Keratinocyte (primary cell): ENCODE results near the gene CLDN5. TPM values are rescaled to one million over a fixed set of nuclear protein-coding genes. Genes with fewer than 3 reads are reported as not detected.

ENCODE experiments used
- DNase-seq: peaks from one replicate; pipeline ENCODE4 v3.0.0-alpha.2; 2011; ENCODE audit warnings: low read depth, missing footprints, low spot score
- FAIRE-seq: peaks from 2 replicates; lab custom pipeline; 2011; peaks lifted over from hg19 to GRCh38; lab: Jason Lieb, UNC
- H2AFZ ChIP-seq: 2 replicates; pipeline ENCODE4 v1.6.0; 2012; ENCODE audit warnings: low read length, control low read depth, inconsistent platforms; ENCODE audit not compliant: control insufficient read depth
- H3K27ac ChIP-seq: 2 replicates; pipeline ENCODE4 v1.5.1; 2011; ENCODE audit warnings: low read length; ENCODE audit not compliant: control insufficient read depth, insufficient read depth
- H3K27me3 ChIP-seq: 3 replicates; pipeline ENCODE4 v1.6.0; 2011; ENCODE audit warnings: low read length; ENCODE audit not compliant: control insufficient read depth, insufficient read depth; ENCODE audit errors: extremely low read depth
- H3K36me3 ChIP-seq, 2 experiments: 2 replicates in 1 of 2; 3 replicates in 1 of 2; pipeline ENCODE4 v1.5.1; 2011; ENCODE audit warnings: low read length in 2 of 2, mild to moderate bottlenecking in 1 of 2; ENCODE audit not compliant: control insufficient read depth in 2 of 2, insufficient read depth in 2 of 2; ENCODE audit errors: extremely low read depth in 1 of 2
- H3K4me1 ChIP-seq: 3 replicates; pipeline ENCODE4 v1.5.1; 2011; ENCODE audit warnings: low read length; ENCODE audit not compliant: control insufficient read depth, insufficient read depth; ENCODE audit errors: extremely low read depth
- H3K4me2 ChIP-seq: 3 replicates; pipeline ENCODE4 v1.6.0; 2011; ENCODE audit warnings: low read depth, low read length; ENCODE audit not compliant: control insufficient read depth, insufficient read depth; ENCODE audit errors: extremely low read depth
- H3K4me3 ChIP-seq, 3 experiments: fragments of 200-600 bp in 1 of 3; sonication (generic) in 1 of 3; 2 replicates in 2 of 3; 3 replicates in 1 of 3; pipeline ENCODE4 v1.5.1; 2011 to 2016; ENCODE audit warnings: low read length in 3 of 3, mild to moderate bottlenecking in 3 of 3, control low read depth in 2 of 3, inconsistent platforms in 1 of 3, low read depth in 1 of 3, mixed read lengths in 1 of 3, mixed run types in 1 of 3, moderate library complexity in 1 of 3; ENCODE audit not compliant: control insufficient read depth in 2 of 3, insufficient read depth in 2 of 3; ENCODE audit errors: extremely low read depth in 1 of 3
- H3K79me2 ChIP-seq: 2 replicates; pipeline ENCODE4 v1.6.0; 2012; ENCODE audit warnings: low read length; ENCODE audit not compliant: control insufficient read depth, insufficient read depth
- H3K9ac ChIP-seq: 3 replicates; pipeline ENCODE4 v1.6.0; 2011; ENCODE audit warnings: low read length; ENCODE audit not compliant: control insufficient read depth, insufficient read depth; ENCODE audit errors: extremely low read depth
- H3K9me1 ChIP-seq: 3 replicates; pipeline ENCODE4 v1.6.0; 2011; ENCODE audit warnings: low read length; ENCODE audit not compliant: control insufficient read depth, insufficient read depth; ENCODE audit errors: extremely low read depth
- H3K9me3 ChIP-seq: 2 replicates; pipeline ENCODE4 v1.5.1; 2012; ENCODE audit warnings: low read depth, low read length; ENCODE audit not compliant: control insufficient read depth
- H4K20me1 ChIP-seq: 3 replicates; pipeline ENCODE4 v1.6.0; 2011; ENCODE audit warnings: low read length; ENCODE audit not compliant: control insufficient read depth, insufficient read depth; ENCODE audit errors: extremely low read depth
- CTCF ChIP-seq, 3 experiments: IDR thresholded peaks in 1 of 3; conservative IDR thresholded peaks in 1 of 3; optimal IDR thresholded peaks in 1 of 3; 2 replicates in 2 of 3; 3 replicates in 1 of 3; pipeline versions ENCODE3 to v1.5.1; 2011; ENCODE audit warnings: low read length in 3 of 3, mild to moderate bottlenecking in 3 of 3, moderate library complexity in 2 of 3, control low read depth in 1 of 3, inconsistent platforms in 1 of 3; ENCODE audit not compliant: insufficient read depth in 2 of 3; ENCODE audit errors: extremely low read depth in 1 of 3
- EZH2 ChIP-seq: IDR thresholded peaks from one replicate; pipeline ENCODE4 v1.6.1; 2012; ENCODE audit warnings: inconsistent platforms, mild to moderate bottlenecking, low read length, moderate library complexity
- dilution Hi-C: fragments of 300-500 bp; cut with MboI; formaldehyde crosslinking; loops from one replicate; pipeline ENCODE4 v1.7.0; 2020; ENCODE audit warnings: low sequenced_read_pairs; ENCODE audit not compliant: extremely low pct_ligation_motif_present
- polyA plus RNA-seq, 5 experiments: library from polyadenylated mRNA; depleted of rRNA in 3 of 5; stranded (reverse) in 3 of 5; stranded (forward) in 1 of 5; unstranded in 1 of 5; fragments of >200 nt; gene quantifications; 1 replicate in 1 of 5; 2 replicates in 3 of 5; 3 replicates in 1 of 5; pipeline versions ENCODE4 v1.2.1 to v1.2.3, GENCODE V29; 2011 to 2012; ENCODE audit warnings: missing spikeins in 2 of 5, low read depth in 1 of 5, low replicate concordance in 1 of 5

The CLDN5 gene
- polyA plus RNA-seq, 1 donor (not counting 4 experiments of a cell fraction or from before 2014, with no cell fraction given) = not detected

- no peak overlapping the region for H2AFZ ChIP-seq
- H3K27ac ChIP-seq = no peak overlapping the region
- DNase-seq (no peak), FAIRE-seq (no peak)
- no peak for TF ChIP-seq EZH2
- TF ChIP-seq CTCF (optimal IDR thresholded peaks at IDR 0.05 in 1 of 3, IDR thresholded peaks at IDR 0.05 in 1 of 3, conservative IDR thresholded peaks at IDR 0.05 in 1 of 3; ENCODE audit: extremely low read depth in 1 of 3, insufficient read depth in 2 of 3, low read length in 3 of 3) = no peak
- no peaks in the 10 kb centered on the region for H3K79me2 ChIP-seq
- no peak overlapping the region for H3K9ac ChIP-seq
- no peaks in the 10 kb centered on the region for H3K9me1 ChIP-seq
- dilution Hi-C loops = no loop called here
- no peaks in the 10 kb centered on the region for H3K9me3 ChIP-seq
- no peaks in the 10 kb centered on the region for H3K27me3 ChIP-seq
- no peaks in the 10 kb centered on the region for H4K20me1 ChIP-seq
- H3K36me3 ChIP-seq = no peaks in the 10 kb centered on the region
- H3K4me1 ChIP-seq = peaks cover 2% of the 10 kb centered on the region
- no peak overlapping the region for H3K4me3 ChIP-seq
- H3K4me2 ChIP-seq = no peak overlapping the region
Measured at GRCh38 chr22:19553201-19553600, 29.0 kb upstream of the CLDN5 start.

- Histone ChIP-seq H3K27me3 (no peaks in the 10 kb centered on the region), H3K9me3 (no peaks in the 10 kb centered on the region), H3K36me3 (no peaks in the 10 kb centered on the region), H4K20me1 (no peaks in the 10 kb centered on the region), H3K9ac (no peak overlapping the region), H3K79me2 (no peaks in the 10 kb centered on the region), H3K4me1 (peaks cover 2% of the 10 kb centered on the region), H3K9me1 (no peaks in the 10 kb centered on the region), H3K4me3 (no peak overlapping the region), H3K4me2 (no peak overlapping the region), H3K27ac (no peak overlapping the region), H2AFZ (no peak overlapping the region)
- FAIRE-seq = no peak
- DNase-seq = no peak
- TF ChIP-seq EZH2 (no peak), CTCF (optimal IDR thresholded peaks at IDR 0.05 in 1 of 3, IDR thresholded peaks at IDR 0.05 in 1 of 3, conservative IDR thresholded peaks at IDR 0.05 in 1 of 3; ENCODE audit: extremely low read depth in 1 of 3, insufficient read depth in 2 of 3, low read length in 3 of 3) (no peak)
- dilution Hi-C loops = no loop called here
Measured at GRCh38 chr22:19550382-19550781, 26.2 kb upstream of the CLDN5 start.
